Mesenchymal stem cell (in vitro differentiated cells and primary cell): Measurements from ENCODE around the gene PTPN14.
A peak's percentile ranks its signal among the peaks of the same experiment; 100 is the strongest.

Experiments
- DNase-seq: peaks from one replicate; pipeline ENCODE4 v3.0.0-alpha.2; 2013
- H2AFZ ChIP-seq: one replicate; pipeline ENCODE4 v1.6.1; 2013; ENCODE audit warnings: low read depth, mild to moderate bottlenecking, control low read depth, inconsistent platforms, low read length, moderate library complexity
- H2AK5ac ChIP-seq: 2 replicates; pipeline ENCODE4 v1.6.1; 2013; ENCODE audit warnings: low read length, moderate library complexity, mild to moderate bottlenecking, inconsistent platforms; ENCODE audit not compliant: severe bottlenecking
- H2BK120ac ChIP-seq: one replicate; pipeline ENCODE4 v1.6.1; 2013; ENCODE audit warnings: low read depth, mild to moderate bottlenecking, inconsistent platforms, low read length, moderate library complexity
- H2BK12ac ChIP-seq, 2 experiments: one replicate each; pipeline ENCODE4 v1.6.1; 2013; ENCODE audit warnings: inconsistent platforms in 2 of 2, low read length in 2 of 2, mild to moderate bottlenecking in 2 of 2, moderate library complexity in 2 of 2, control low read depth in 1 of 2
- H2BK15ac ChIP-seq: one replicate; pipeline ENCODE4 v1.6.1; 2013; ENCODE audit warnings: mild to moderate bottlenecking, low read depth, inconsistent platforms; ENCODE audit not compliant: poor library complexity, severe bottlenecking
- H2BK5ac ChIP-seq: 2 replicates; pipeline ENCODE4 v1.6.1; 2013; ENCODE audit warnings: low read depth, mild to moderate bottlenecking, low read length, control low read depth, inconsistent platforms; ENCODE audit not compliant: poor library complexity, severe bottlenecking
- H3K14ac ChIP-seq, 2 experiments: one replicate each; pipeline ENCODE4 v1.6.1; 2013; ENCODE audit warnings: inconsistent platforms in 2 of 2, low read length in 2 of 2, control low read depth in 1 of 2, mild to moderate bottlenecking in 1 of 2, moderate library complexity in 1 of 2
- H3K18ac ChIP-seq, 2 experiments: one replicate each; pipeline ENCODE4 v1.6.1; 2013; ENCODE audit warnings: inconsistent platforms in 2 of 2, low read length in 2 of 2, control low read depth in 1 of 2, low read depth in 1 of 2, mild to moderate bottlenecking in 1 of 2
- H3K23ac ChIP-seq, 2 experiments: one replicate each; pipeline ENCODE4 v1.6.1; 2013; ENCODE audit warnings: inconsistent platforms in 2 of 2, low read length in 2 of 2, mild to moderate bottlenecking in 2 of 2, moderate library complexity in 2 of 2, control low read depth in 1 of 2
- H3K27ac ChIP-seq: 2 replicates; pipeline ENCODE4 v1.5.1; 2013; ENCODE audit warnings: mild to moderate bottlenecking, moderate library complexity, low read length, control low read depth, inconsistent platforms; ENCODE audit not compliant: poor library complexity, severe bottlenecking
- H3K27me3 ChIP-seq, 2 experiments: 2 replicates each; pipeline versions ENCODE4 v1.6.1 to v1.7.0; 2013; ENCODE audit warnings: low read length in 2 of 2, mild to moderate bottlenecking in 2 of 2, moderate library complexity in 2 of 2, control low read depth in 1 of 2, inconsistent platforms in 1 of 2; ENCODE audit not compliant: control insufficient read depth in 1 of 2, insufficient read depth in 1 of 2
- H3K36me3 ChIP-seq, 2 experiments: 2 replicates each; pipeline versions ENCODE4 v1.6.1 to v1.7.0; 2013; ENCODE audit warnings: low read length in 2 of 2, control low read depth in 1 of 2, inconsistent platforms in 1 of 2, low read depth in 1 of 2, mild to moderate bottlenecking in 1 of 2; ENCODE audit not compliant: insufficient read depth in 2 of 2, control insufficient read depth in 1 of 2
- H3K4ac ChIP-seq, 2 experiments: one replicate each; pipeline ENCODE4 v1.6.1; 2013; ENCODE audit warnings: inconsistent platforms in 2 of 2, low read length in 2 of 2, mild to moderate bottlenecking in 2 of 2, moderate library complexity in 2 of 2, control low read depth in 1 of 2, low read depth in 1 of 2
- H3K4me1 ChIP-seq: 2 replicates; pipeline ENCODE4 v1.6.1; 2013; ENCODE audit warnings: low read depth, low read length, control low read depth; ENCODE audit not compliant: control insufficient read depth, insufficient read depth
- H3K4me2 ChIP-seq: 2 replicates; pipeline ENCODE4 v1.6.1; 2013; ENCODE audit warnings: low read length, mild to moderate bottlenecking, inconsistent platforms; ENCODE audit not compliant: poor library complexity, severe bottlenecking
- H3K4me3 ChIP-seq, 2 experiments: 2 replicates each; pipeline versions ENCODE4 v1.5.1 to v1.7.0; 2013; ENCODE audit warnings: low read length in 2 of 2, mild to moderate bottlenecking in 2 of 2, control low read depth in 1 of 2, low read depth in 1 of 2; ENCODE audit not compliant: insufficient read depth in 1 of 2
- H3K79me1 ChIP-seq: replicated peaks from 2 replicates; pipeline ENCODE4 v1.6.1; 2013; ENCODE audit warnings: mild to moderate bottlenecking, control low read depth, low read length, inconsistent platforms; ENCODE audit not compliant: poor library complexity, severe bottlenecking
- H3K9ac ChIP-seq: 2 replicates; pipeline ENCODE4 v1.7.0; 2013; ENCODE audit warnings: mild to moderate bottlenecking, low read length, moderate library complexity
- H3K9me3 ChIP-seq: 2 replicates; pipeline ENCODE4 v1.7.0; 2013; ENCODE audit warnings: mild to moderate bottlenecking, low read length; ENCODE audit not compliant: control insufficient read depth
- H4K8ac ChIP-seq: one replicate; pipeline ENCODE4 v1.6.1; 2013; ENCODE audit warnings: inconsistent platforms, mild to moderate bottlenecking, low read length, moderate library complexity
- H4K91ac ChIP-seq: one replicate; pipeline ENCODE4 v1.6.1; 2013; ENCODE audit warnings: mild to moderate bottlenecking, low read length, inconsistent platforms
- WGBS: methylation state at CpG from one replicate; pipeline ENCODE4 v1.1.7; 2013; ENCODE audit warnings: mixed read lengths; 5-methylcytosine and 5-hydroxymethylcytosine counted together

Gene PTPN14

GRCh38 chr1:214318956-214319736, 232.3 kb downstream of the PTPN14 start:
- H2BK15ac ChIP-seq = no peak overlapping the region
- H3K36me3 ChIP-seq = no peaks in the 10 kb centered on the region
- no peak overlapping the region for H2BK120ac ChIP-seq
- H2AFZ ChIP-seq = no peak overlapping the region
- DNase-seq = no peak
- no peak overlapping the region for H3K27ac ChIP-seq
- no peaks in the 10 kb centered on the region for H3K9me3 ChIP-seq
- peak overlapping the region in 1 of 2 experiments; percentile 70 for H3K4me3 ChIP-seq
- H2AK5ac ChIP-seq = peak overlapping the region; percentile 42
- H3K18ac ChIP-seq = no peak overlapping the region
- H3K4me2 ChIP-seq = no peak overlapping the region
- no peak overlapping the region for H2BK12ac ChIP-seq
- peaks cover 13% of the 10 kb centered on the region for H3K4me1 ChIP-seq
- H3K4ac ChIP-seq = no peak overlapping the region
- no peak overlapping the region for H2BK5ac ChIP-seq
- H3K9ac ChIP-seq = peak overlapping the region; percentile 87
- WGBS = 97% methylated on average over 10 of the region's 10 CpGs
- H3K79me1 ChIP-seq = peaks cover 3% of the 10 kb centered on the region
- H3K14ac ChIP-seq = no peak overlapping the region
- no peak overlapping the region for H4K91ac ChIP-seq
- H3K23ac ChIP-seq = no peak overlapping the region
- no peak overlapping the region for H4K8ac ChIP-seq
- H3K27me3 ChIP-seq = no peaks in the 10 kb centered on the region

DNA sequence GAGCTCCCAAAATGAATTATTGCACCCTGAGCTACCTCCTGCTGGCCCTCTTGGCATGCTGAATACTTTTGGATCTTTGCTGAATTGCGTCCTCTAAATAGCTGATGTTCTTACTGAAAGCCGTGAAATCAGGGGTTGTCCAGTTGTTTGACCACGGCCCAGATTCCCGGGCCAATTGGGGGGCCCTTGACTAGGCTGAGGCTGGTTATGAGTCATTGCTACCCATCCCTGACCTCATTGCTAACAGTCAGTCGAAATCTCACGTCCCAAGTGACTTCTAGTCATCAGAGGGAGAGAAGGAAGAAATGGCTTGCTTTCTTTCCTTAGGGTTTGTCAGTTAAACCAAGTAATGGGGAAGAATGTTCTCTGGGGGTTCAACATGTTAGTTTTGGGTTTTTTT, 233.0 kb downstream of the PTPN14 start:
- Histone ChIP-seq H3K9me3 (no peaks in the 10 kb centered on the region), H2BK12ac (no peak overlapping the region)

GRCh38 chr1:214317734-214318133, 233.7 kb downstream of the PTPN14 start:
- peak overlapping the region in 1 of 2 experiments; percentile 70 for H3K4me3 ChIP-seq
- no peak overlapping the region for H2BK15ac ChIP-seq
- H3K14ac ChIP-seq = no peak overlapping the region
- no peak overlapping the region for H2BK12ac ChIP-seq
- H3K9ac ChIP-seq = peak overlapping the region; percentile 87
- H3K23ac ChIP-seq = no peak overlapping the region
- peaks cover 11% of the 10 kb centered on the region for H3K4me1 ChIP-seq
- H3K27ac ChIP-seq = peak overlapping the region; percentile 60
- H4K8ac ChIP-seq = no peak overlapping the region
- no peak overlapping the region for H3K4me2 ChIP-seq
- peak overlapping the region; percentile 94 for H2AK5ac ChIP-seq
- no peak overlapping the region for H4K91ac ChIP-seq
- peaks cover 0 to 1% of the 10 kb centered on the region in 2 experiments for H3K36me3 ChIP-seq
- H3K9me3 ChIP-seq = no peaks in the 10 kb centered on the region
- H3K79me1 ChIP-seq = peaks cover 5% of the 10 kb centered on the region
- 86% methylated on average over 5 of the region's 5 CpGs for WGBS
- H2AFZ ChIP-seq = no peak overlapping the region
- no peaks in the 10 kb centered on the region for H3K27me3 ChIP-seq
- no peak for DNase-seq
- no peak overlapping the region for H3K4ac ChIP-seq
- H3K18ac ChIP-seq = no peak overlapping the region
- H2BK5ac ChIP-seq = peak overlapping the region; percentile 26
- no peak overlapping the region for H2BK120ac ChIP-seq

More for the DNA sequence above, 233.0 kb downstream of the PTPN14 start:
- H3K23ac ChIP-seq = no peak overlapping the region
- H3K36me3 ChIP-seq = no peaks in the 10 kb centered on the region
- H2AFZ ChIP-seq = no peak overlapping the region
- H2AK5ac ChIP-seq = peak overlapping the region; percentile 22
- peak overlapping the region; percentile 87 for H3K9ac ChIP-seq
- no peak overlapping the region for H2BK120ac ChIP-seq
- H2BK5ac ChIP-seq = no peak overlapping the region
- H3K4me3 ChIP-seq = peak overlapping the region in 1 of 2 experiments; percentile 70
- H4K8ac ChIP-seq = no peak overlapping the region
- H3K4me2 ChIP-seq = no peak overlapping the region
- no peak overlapping the region for H3K18ac ChIP-seq
- peak; percentile 49 for DNase-seq
- peak overlapping the region; percentile 1 for H3K27ac ChIP-seq
- no peak overlapping the region for H4K91ac ChIP-seq
- 34% methylated on average over 6 of the region's 6 CpGs for WGBS
- H3K4me1 ChIP-seq = peaks cover 13% of the 10 kb centered on the region
- peaks cover 3% of the 10 kb centered on the region for H3K79me1 ChIP-seq
- H3K27me3 ChIP-seq = no peaks in the 10 kb centered on the region
- H3K4ac ChIP-seq = no peak overlapping the region
- no peak overlapping the region for H2BK15ac ChIP-seq
- no peak overlapping the region for H3K14ac ChIP-seq

- peak overlapping the region; percentile 87 for H3K9ac ChIP-seq
- no peak overlapping the region for H3K14ac ChIP-seq
- H4K8ac ChIP-seq = no peak overlapping the region
- H3K23ac ChIP-seq = no peak overlapping the region
- no peak overlapping the region for H2BK5ac ChIP-seq
- no peak overlapping the region for H2BK12ac ChIP-seq
- WGBS = 63% methylated on average over 4 of the region's 4 CpGs
- H2AFZ ChIP-seq = no peak overlapping the region
- peaks cover 0 to 5% of the 10 kb centered on the region in 2 experiments for H3K36me3 ChIP-seq
- H3K79me1 ChIP-seq = peaks cover 9% of the 10 kb centered on the region
- H2BK120ac ChIP-seq = no peak overlapping the region
- no peak overlapping the region for H2BK15ac ChIP-seq
- H3K4me2 ChIP-seq = no peak overlapping the region
- no peak overlapping the region for H4K91ac ChIP-seq
- H3K9me3 ChIP-seq = no peaks in the 10 kb centered on the region
- H3K4me3 ChIP-seq = no peak overlapping the region
- H3K4me1 ChIP-seq = peaks cover 12% of the 10 kb centered on the region
- H3K4ac ChIP-seq = no peak overlapping the region
- H3K18ac ChIP-seq = no peak overlapping the region
- DNase-seq = no peak
- no peaks in the 10 kb centered on the region for H3K27me3 ChIP-seq
- H2AK5ac ChIP-seq = peak overlapping the region; percentile 93
- H3K27ac ChIP-seq = peak overlapping the region; percentile 64
Measured at GRCh38 chr1:214317300-214317699, 234.1 kb downstream of the PTPN14 start.
